ENCODE results near the gene ZBTB42.
"Not testable (repeated sequence)": the region's sequence is repeated elsewhere in the genome, so short reads cannot be mapped to it uniquely, and the experiment has no call there.

DNA sequence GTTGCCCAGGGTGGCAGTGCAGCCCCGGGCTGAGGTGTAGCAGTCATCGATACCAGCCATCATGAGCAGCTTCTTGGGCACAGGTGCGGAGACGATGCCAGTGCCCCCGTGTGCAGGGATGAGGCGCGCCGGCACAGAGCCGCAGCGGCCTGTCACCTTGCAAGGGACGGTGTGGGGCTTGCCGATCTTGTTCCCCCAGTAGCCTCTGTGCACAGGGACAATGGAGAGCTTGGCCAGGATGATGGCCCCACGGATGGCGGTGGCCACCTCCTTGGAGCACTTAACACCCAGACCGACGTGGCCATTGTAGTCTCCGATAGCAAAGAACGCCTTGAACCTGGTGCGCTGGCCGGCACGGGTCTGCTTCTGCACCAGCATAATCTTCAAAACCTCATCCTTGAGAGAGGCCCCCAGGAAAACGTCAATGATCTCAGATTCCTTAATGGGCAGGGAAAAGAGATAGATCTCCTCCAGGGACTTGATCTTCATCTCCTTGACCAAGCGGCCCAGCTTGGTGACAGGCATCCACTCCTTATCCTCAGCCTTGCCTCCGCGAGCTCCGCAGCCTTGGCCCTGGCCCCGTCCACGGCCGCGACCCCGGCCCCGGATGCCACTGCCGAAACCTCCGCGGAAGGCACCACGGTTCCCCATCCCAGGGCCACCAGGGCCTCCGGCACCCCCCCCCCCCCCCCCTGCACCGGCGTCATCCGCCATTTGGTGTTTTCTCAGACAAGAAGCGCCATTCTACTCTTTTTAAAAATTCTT, 35.5 kb downstream of the ZBTB42 start:
- TF ChIP-seq, protein P1, sequence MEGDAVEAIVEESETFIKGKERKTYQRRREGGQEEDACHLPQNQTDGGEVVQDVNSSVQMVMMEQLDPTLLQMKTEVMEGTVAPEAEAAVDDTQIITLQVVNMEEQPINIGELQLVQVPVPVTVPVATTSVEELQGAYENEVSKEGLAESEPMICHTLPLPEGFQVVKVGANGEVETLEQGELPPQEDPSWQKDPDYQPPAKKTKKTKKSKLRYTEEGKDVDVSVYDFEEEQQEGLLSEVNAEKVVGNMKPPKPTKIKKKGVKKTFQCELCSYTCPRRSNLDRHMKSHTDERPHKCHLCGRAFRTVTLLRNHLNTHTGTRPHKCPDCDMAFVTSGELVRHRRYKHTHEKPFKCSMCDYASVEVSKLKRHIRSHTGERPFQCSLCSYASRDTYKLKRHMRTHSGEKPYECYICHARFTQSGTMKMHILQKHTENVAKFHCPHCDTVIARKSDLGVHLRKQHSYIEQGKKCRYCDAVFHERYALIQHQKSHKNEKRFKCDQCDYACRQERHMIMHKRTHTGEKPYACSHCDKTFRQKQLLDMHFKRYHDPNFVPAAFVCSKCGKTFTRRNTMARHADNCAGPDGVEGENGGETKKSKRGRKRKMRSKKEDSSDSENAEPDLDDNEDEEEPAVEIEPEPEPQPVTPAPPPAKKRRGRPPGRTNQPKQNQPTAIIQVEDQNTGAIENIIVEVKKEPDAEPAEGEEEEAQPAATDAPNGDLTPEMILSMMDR (IDR thresholded peaks at IDR 0.05), result not testable (repeated sequence)
- TF ChIP-seq SIN3A (IDR thresholded peaks at IDR 0.05; ENCODE audit: borderline replicate concordance, insufficient read depth, low read depth, low read length); POLR2AphosphoS5 (IDR thresholded peaks at IDR 0.05; ENCODE audit: low read depth, low read length): not testable (repeated sequence)
